Suprapubic skin (tissue), 4 donors: ENCODE data around the gene SLC35A4. TPM values are rescaled to one million over a fixed set of nuclear protein-coding genes. Genes with fewer than 3 reads are reported as not detected.

ENCODE experiments used
- DNase-seq, 2 donors: peaks; one replicate each; pipeline ENCODE4 v3.0.0-alpha.2; 2019; ENCODE audit warnings: low spot score in 2 of 2
- H3K27ac ChIP-seq: fragments of 200-600 bp; sonication (generic); one replicate; pipeline ENCODE4 v1.5.1; 2019
- H3K27me3 ChIP-seq: fragments of 200-600 bp; sonication (generic); one replicate; pipeline ENCODE4 v1.5.1; 2019
- H3K36me3 ChIP-seq: fragments of 200-600 bp; sonication (generic); one replicate; pipeline ENCODE4 v1.5.1; 2019
- H3K4me1 ChIP-seq: fragments of 200-600 bp; sonication (generic); one replicate; pipeline ENCODE4 v1.5.1; 2019
- H3K4me3 ChIP-seq: fragments of 200-600 bp; sonication (generic); one replicate; pipeline ENCODE4 v1.5.1; 2019; ENCODE audit warnings: mild to moderate bottlenecking
- H3K9me3 ChIP-seq: fragments of 200-600 bp; sonication (generic); one replicate; pipeline ENCODE4 v1.5.1; 2019
- CTCF ChIP-seq, 2 donors: fragments of 200-600 bp in 1 of 2; fragments of 450-650 bp in 1 of 2; sonication (generic) in 1 of 2; IDR thresholded peaks; one replicate each; pipeline ENCODE4 v1.5.1; 2016 to 2019; ENCODE audit warnings: antibody characterized with exemption in 2 of 2, mild to moderate bottlenecking in 1 of 2, moderate library complexity in 1 of 2
- EP300 ChIP-seq: sonication (generic); formaldehyde crosslinking; IDR thresholded peaks from one replicate; pipeline ENCODE4 v1.6.1; 2017; ENCODE audit warnings: antibody characterized with exemption
- POLR2A ChIP-seq, 2 donors: fragments of 450-650 bp; IDR thresholded peaks; one replicate each; pipeline ENCODE4 v1.6.1; 2017; ENCODE audit warnings: antibody characterized with exemption in 2 of 2, mild to moderate bottlenecking in 2 of 2, moderate library complexity in 2 of 2
- POLR2AphosphoS5 ChIP-seq, 3 donors: sonication (generic); formaldehyde crosslinking; IDR thresholded peaks; one replicate each; pipeline ENCODE4 v1.6.1; 2017; ENCODE audit warnings: antibody characterized with exemption in 3 of 3
- WGBS: methylation state at CpG from one replicate; pipeline ENCODE4 v1.1.5; 2018; 5-methylcytosine and 5-hydroxymethylcytosine counted together
- total RNA-seq, 4 donors: library from RNA; depleted of rRNA; stranded (reverse); fragments of >200 nt; gene quantifications; one replicate each; pipeline ENCODE4 v1.1.0, GENCODE V29; 2016

Gene SLC35A4
- total RNA-seq, result 10 to 100 TPM; 30.7 to 85.0 (median 63.1) TPM

GRCh38 chr5:140564196-140565023 is at the start of gene SLC35A4, which contains the start of gene APBB3:
Gene SLC35A4, plus strand, starts transcription at chr5:140564828. Its CDS starts 2,342 bp downstream, at chr5:140567170.
Gene APBB3, minus strand, starts transcription at chr5:140564598. Its CDS starts 353 bp downstream, at chr5:140564245.
- TF ChIP-seq CTCF (IDR thresholded peaks at IDR 0.05) (no peak), EP300 (no peak), POLR2AphosphoS5 (IDR thresholded peaks at IDR 0.05) (peak in 2 of 3 donors; percentile 90 to 97), POLR2A (IDR thresholded peaks at IDR 0.05) (peak in 1 of 2 donors; percentile 65)
- Histone ChIP-seq H3K9me3 (no peaks in the 10 kb centered on the region), H3K4me1 (peaks cover 54% of the 10 kb centered on the region), H3K36me3 (peaks cover 42% of the 10 kb centered on the region), H3K27me3 (no peaks in the 10 kb centered on the region), H3K27ac (peak within 1 kb of the TSS; percentile 88), H3K4me3 (peak within 1 kb of the TSS; percentile 86)
- 0% methylated on average over 16 of the region's 74 CpGs for WGBS
- peak; percentile 98 to 99 for DNase-seq

GRCh38 chr5:140524003-140524402 is 40.6 kb upstream of the SLC35A4 start:
- H3K27me3 ChIP-seq, result no peaks in the 10 kb centered on the region
- no peak overlapping the region for H3K4me3 ChIP-seq
- no peaks in the 10 kb centered on the region for H3K4me1 ChIP-seq
- TF ChIP-seq CTCF (IDR thresholded peaks at IDR 0.05), result no peak
- no peak for TF ChIP-seq POLR2A (IDR thresholded peaks at IDR 0.05)
- no peak for TF ChIP-seq POLR2AphosphoS5 (IDR thresholded peaks at IDR 0.05)
- no peak for TF ChIP-seq EP300
- no peaks in the 10 kb centered on the region for H3K9me3 ChIP-seq
- 87% methylated on average over 2 of the region's 2 CpGs for WGBS
- H3K36me3 ChIP-seq, result peaks cover 54% of the 10 kb centered on the region
- H3K27ac ChIP-seq, result no peak overlapping the region
- no peak for DNase-seq

GRCh38 chr5:140540227-140540626 is 24.4 kb upstream of the SLC35A4 start:
- Histone ChIP-seq H3K9me3 (no peaks in the 10 kb centered on the region), H3K36me3 (peaks cover 90% of the 10 kb centered on the region), H3K27me3 (no peaks in the 10 kb centered on the region), H3K4me1 (no peaks in the 10 kb centered on the region), H3K27ac (no peak overlapping the region), H3K4me3 (no peak overlapping the region)
- WGBS, result 91% methylated on average over 1 of the region's 1 CpG
- DNase-seq, result no peak
- TF ChIP-seq CTCF (IDR thresholded peaks at IDR 0.05) (no peak), POLR2AphosphoS5 (IDR thresholded peaks at IDR 0.05) (no peak), POLR2A (IDR thresholded peaks at IDR 0.05) (no peak), EP300 (no peak)

GRCh38 chr5:140542972-140543371 is 21.7 kb upstream of the SLC35A4 start:
- DNase-seq, result no peak
- Histone ChIP-seq H3K4me1 (peaks cover 17% of the 10 kb centered on the region), H3K27me3 (no peaks in the 10 kb centered on the region), H3K4me3 (no peak overlapping the region), H3K9me3 (no peaks in the 10 kb centered on the region), H3K27ac (no peak overlapping the region), H3K36me3 (peaks cover 66% of the 10 kb centered on the region)
- WGBS, result 93% methylated on average over 5 of the region's 5 CpGs
- TF ChIP-seq POLR2A (IDR thresholded peaks at IDR 0.05), result no peak
- TF ChIP-seq POLR2AphosphoS5 (IDR thresholded peaks at IDR 0.05), result no peak
- no peak for TF ChIP-seq EP300
- no peak for TF ChIP-seq CTCF (IDR thresholded peaks at IDR 0.05)

GRCh38 chr5:140544986-140545385 is 19.6 kb upstream of the SLC35A4 start:
- WGBS, result 94% methylated on average over 7 of the region's 7 CpGs
- Histone ChIP-seq H3K4me1 (peaks cover 37% of the 10 kb centered on the region), H3K36me3 (peaks cover 55% of the 10 kb centered on the region), H3K27me3 (no peaks in the 10 kb centered on the region), H3K9me3 (no peaks in the 10 kb centered on the region), H3K27ac (no peak overlapping the region), H3K4me3 (no peak overlapping the region)
- TF ChIP-seq EP300, result no peak
- TF ChIP-seq POLR2AphosphoS5 (IDR thresholded peaks at IDR 0.05), result no peak
- no peak for TF ChIP-seq CTCF (IDR thresholded peaks at IDR 0.05)
- TF ChIP-seq POLR2A (IDR thresholded peaks at IDR 0.05), result no peak
- no peak for DNase-seq
